ENCODE measurements around the gene CPED1. TPM values are rescaled to one million over a fixed set of nuclear protein-coding genes. Genes with fewer than 3 reads are reported as not detected.
"Not testable (repeated sequence)": the region's sequence is repeated elsewhere in the genome, so short reads cannot be mapped to it uniquely, and the experiment has no call there.

The CPED1 gene
- total RNA-seq, 1 experiment from 2014 or later = 0.44 TPM

DNA sequence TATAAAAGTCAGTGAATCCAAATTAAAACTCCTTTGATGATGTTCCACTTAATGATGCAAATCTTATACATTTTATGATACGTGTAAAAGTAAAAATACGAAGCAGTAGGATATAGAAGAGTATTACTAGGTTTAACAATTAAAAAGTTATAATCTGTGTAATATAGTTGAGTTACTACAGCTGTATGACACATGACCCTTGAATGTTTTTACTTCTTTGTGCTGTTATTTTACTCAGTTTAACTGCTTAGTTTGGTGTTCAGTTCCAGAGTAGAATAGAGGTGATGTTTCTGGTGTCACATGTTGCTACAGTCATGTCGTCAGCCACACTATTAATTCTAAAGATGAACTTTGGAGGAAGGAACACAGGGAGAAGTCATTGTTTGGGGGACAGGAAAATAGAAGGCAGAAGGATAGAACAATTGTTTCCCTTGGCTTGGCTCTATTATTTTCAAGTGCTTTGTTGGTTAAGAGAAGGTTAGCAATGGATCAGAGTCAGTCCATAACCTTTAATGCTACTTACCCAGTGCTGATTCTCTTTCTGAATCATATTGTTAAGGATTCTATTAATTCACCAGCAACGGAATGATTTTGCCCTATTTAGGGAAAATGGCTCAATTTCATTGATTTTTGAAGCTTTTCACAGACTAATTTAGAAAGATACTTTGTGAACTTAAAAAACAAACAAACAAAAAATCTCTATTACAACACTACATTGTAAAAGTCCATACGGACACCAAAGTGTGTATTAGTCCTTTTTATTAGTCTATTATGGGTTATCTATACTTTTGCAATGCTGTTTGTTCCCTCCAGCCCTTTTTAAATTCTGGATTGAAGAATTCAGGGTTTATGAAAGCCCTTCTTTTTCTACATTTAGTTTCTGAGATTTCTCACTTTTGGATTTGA, 73.4 kb downstream of the CPED1 start:
- Mint-ChIP-seq H3K27ac (no peak overlapping the region), H3K4me3 (no peak overlapping the region), H3K9me3 (no peaks in the 10 kb centered on the region; the same call in 1 of the 2 replicates), H3K4me1 (peaks cover 13% of the 10 kb centered on the region), H3K27me3 (ENCODE audit: low read depth) (no peaks in the 10 kb centered on the region), H3K36me3 (no peaks in the 10 kb centered on the region)
- TF ChIP-seq, protein P1, sequence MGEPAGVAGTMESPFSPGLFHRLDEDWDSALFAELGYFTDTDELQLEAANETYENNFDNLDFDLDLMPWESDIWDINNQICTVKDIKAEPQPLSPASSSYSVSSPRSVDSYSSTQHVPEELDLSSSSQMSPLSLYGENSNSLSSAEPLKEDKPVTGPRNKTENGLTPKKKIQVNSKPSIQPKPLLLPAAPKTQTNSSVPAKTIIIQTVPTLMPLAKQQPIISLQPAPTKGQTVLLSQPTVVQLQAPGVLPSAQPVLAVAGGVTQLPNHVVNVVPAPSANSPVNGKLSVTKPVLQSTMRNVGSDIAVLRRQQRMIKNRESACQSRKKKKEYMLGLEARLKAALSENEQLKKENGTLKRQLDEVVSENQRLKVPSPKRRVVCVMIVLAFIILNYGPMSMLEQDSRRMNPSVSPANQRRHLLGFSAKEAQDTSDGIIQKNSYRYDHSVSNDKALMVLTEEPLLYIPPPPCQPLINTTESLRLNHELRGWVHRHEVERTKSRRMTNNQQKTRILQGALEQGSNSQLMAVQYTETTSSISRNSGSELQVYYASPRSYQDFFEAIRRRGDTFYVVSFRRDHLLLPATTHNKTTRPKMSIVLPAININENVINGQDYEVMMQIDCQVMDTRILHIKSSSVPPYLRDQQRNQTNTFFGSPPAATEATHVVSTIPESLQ (CRISPR knock-in tag; IDR thresholded peaks at IDR 0.05) = no peak
- TF ChIP-seq CDX4 (CRISPR knock-in tag; IDR thresholded peaks at IDR 0.05; ENCODE audit: borderline replicate concordance) (no peak), ZNF425 (CRISPR knock-in tag; conservative IDR thresholded peaks at IDR 0.05) (no peak), TP53 (CRISPR knock-in tag; IDR thresholded peaks at IDR 0.05) (no peak), NFATC4 (CRISPR knock-in tag; IDR thresholded peaks at IDR 0.05) (no peak), ZNF232 (CRISPR knock-in tag; IDR thresholded peaks at IDR 0.05) (no peak), MYBL2 (CRISPR knock-in tag; IDR thresholded peaks at IDR 0.05) (no peak)
- ChIA-PET CTCF (no interaction called here), POLR2A (no interaction called here)
- ATAC-seq (no peak), DNase-seq (ENCODE audit: low spot score) (no peak)

DNA sequence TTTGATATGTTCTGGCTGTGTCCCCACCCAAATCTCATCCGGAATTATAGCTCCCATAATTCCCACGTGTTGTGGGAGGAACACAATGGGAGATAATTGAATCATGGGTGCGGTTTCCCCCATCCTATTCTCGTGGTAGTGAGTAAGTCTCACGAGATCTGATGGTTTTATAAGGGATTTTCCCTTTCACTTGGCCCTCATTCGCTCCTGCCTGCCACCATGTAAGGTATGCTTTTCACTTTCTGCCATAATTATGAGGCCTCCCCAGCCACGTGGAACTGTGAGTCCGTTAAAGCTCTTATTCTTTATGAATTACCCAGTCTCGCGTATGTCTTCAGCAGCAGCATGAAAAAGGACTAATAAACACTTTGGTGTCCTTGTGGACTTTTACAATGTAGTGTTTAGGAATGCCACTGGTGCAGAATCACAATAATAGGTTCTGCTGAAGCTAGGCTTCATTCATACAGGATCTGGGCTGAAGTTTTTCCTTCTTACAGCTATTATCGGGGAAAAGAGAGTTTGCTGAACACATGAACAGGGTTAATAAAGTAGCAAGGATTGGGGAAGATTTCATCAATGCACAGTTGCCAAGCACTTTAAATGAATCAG, 74.3 kb downstream of the CPED1 start:
- Mint-ChIP-seq H3K36me3 (no peaks in the 10 kb centered on the region), H3K27me3 (ENCODE audit: low read depth) (no peaks in the 10 kb centered on the region), H3K9me3 (no peaks in the 10 kb centered on the region; the same call in 1 of the 2 replicates), H3K27ac (no peak overlapping the region), H3K4me3 (no peak overlapping the region), H3K4me1 (peaks cover 13% of the 10 kb centered on the region)
- CTCF ChIA-PET = interaction anchor here (1.1 to 1.5 kb wide), 2 partner anchors 19 to 74 kb away, joined by 4 read pairs; partner anchors contain the start of gene CPED1
- DNase-seq (ENCODE audit: low spot score) = no peak
- ATAC-seq = no peak
- TF ChIP-seq, protein P2, sequence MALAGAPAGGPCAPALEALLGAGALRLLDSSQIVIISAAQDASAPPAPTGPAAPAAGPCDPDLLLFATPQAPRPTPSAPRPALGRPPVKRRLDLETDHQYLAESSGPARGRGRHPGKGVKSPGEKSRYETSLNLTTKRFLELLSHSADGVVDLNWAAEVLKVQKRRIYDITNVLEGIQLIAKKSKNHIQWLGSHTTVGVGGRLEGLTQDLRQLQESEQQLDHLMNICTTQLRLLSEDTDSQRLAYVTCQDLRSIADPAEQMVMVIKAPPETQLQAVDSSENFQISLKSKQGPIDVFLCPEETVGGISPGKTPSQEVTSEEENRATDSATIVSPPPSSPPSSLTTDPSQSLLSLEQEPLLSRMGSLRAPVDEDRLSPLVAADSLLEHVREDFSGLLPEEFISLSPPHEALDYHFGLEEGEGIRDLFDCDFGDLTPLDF (CRISPR knock-in tag; IDR thresholded peaks at IDR 0.05) = no peak
- TF ChIP-seq MXD4 (CRISPR knock-in tag; IDR thresholded peaks at IDR 0.05; ENCODE audit: borderline replicate concordance) (no peak), CREB1 (CRISPR knock-in tag; IDR thresholded peaks at IDR 0.05) (no peak), SOX15 (CRISPR knock-in tag; IDR thresholded peaks at IDR 0.05) (no peak), ZNF423 (CRISPR knock-in tag; IDR thresholded peaks at IDR 0.05) (no peak), E2F5 (CRISPR knock-in tag; IDR thresholded peaks at IDR 0.05) (no peak), GTF2I (CRISPR knock-in tag; conservative IDR thresholded peaks at IDR 0.05) (no peak), ZNF219 (CRISPR knock-in tag; IDR thresholded peaks at IDR 0.05; ENCODE audit: borderline replicate concordance) (no peak)
- POLR2A ChIA-PET = no interaction called here

DNA sequence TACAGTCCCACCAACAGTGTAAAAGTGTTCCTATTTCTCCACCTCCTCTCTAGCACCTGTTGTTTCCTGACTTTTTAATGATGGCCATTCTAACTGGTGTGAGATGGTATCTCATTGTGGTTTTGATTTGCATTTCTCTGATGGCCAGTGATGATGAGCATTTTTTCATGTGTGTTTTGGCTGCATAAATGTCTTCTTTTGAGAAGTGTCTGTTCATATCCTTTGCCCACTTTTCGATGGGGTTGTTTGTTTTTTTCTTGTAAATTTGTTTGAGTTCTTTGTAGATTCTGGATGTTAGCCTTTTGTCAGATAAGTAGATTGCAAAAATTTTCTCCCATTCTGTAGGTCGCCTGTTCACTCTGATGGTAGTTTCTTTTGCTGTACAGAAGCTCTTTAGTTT, 79.2 kb downstream of the CPED1 start:
- H3K27ac Mint-ChIP-seq; POLR2A ChIA-PET; H3K4me3 Mint-ChIP-seq; CTCF ChIA-PET; H3K27me3 Mint-ChIP-seq (ENCODE audit: low read depth); H3K36me3 Mint-ChIP-seq; DNase-seq (ENCODE audit: low spot score); ATAC-seq; H3K9me3 Mint-ChIP-seq: not testable (repeated sequence)
- peaks cover 13% of the 10 kb centered on the region for H3K4me1 Mint-ChIP-seq

Measured in WTC11 (cell line).